Measurements from ENCODE around the gene C1GALT1C1L.

C1GALT1C1L gene

GRCh38 chr2:43676322-43677050 is at the start of gene C1GALT1C1L:
C1GALT1C1L (minus strand) TSS chr2:43676429; CDS start chr2:43676322, 107 bp downstream.
- TF ChIP-seq CTCF (IDR thresholded peaks at IDR 0.05) (no peak), ZFX (IDR thresholded peaks at IDR 0.05; ENCODE audit: borderline replicate concordance) (no peak)
- no peak within 1 kb of the TSS for H3K27ac ChIP-seq

GRCh38 chr2:43725711-43726246 is 49.5 kb upstream of the C1GALT1C1L start:
- no peak for TF ChIP-seq CTCF (IDR thresholded peaks at IDR 0.05)
- no peak for TF ChIP-seq ZFX (IDR thresholded peaks at IDR 0.05; ENCODE audit: borderline replicate concordance)
- no peak overlapping the region for H3K27ac ChIP-seq

- TF ChIP-seq ZFX (IDR thresholded peaks at IDR 0.05; ENCODE audit: borderline replicate concordance), result no peak
- TF ChIP-seq CTCF (IDR thresholded peaks at IDR 0.05), result no peak
- no peak overlapping the region for H3K27ac ChIP-seq
Observed at GRCh38 chr2:43724728-43725526, 48.7 kb upstream of the C1GALT1C1L start.

GRCh38 chr2:43718530-43719124 is 42.4 kb upstream of the C1GALT1C1L start:
- no peak overlapping the region for H3K27ac ChIP-seq
- TF ChIP-seq ZFX (IDR thresholded peaks at IDR 0.05; ENCODE audit: borderline replicate concordance) (no peak), CTCF (IDR thresholded peaks at IDR 0.05) (no peak)

- no peak overlapping the region for H3K27ac ChIP-seq
- no peak for TF ChIP-seq ZFX (IDR thresholded peaks at IDR 0.05; ENCODE audit: borderline replicate concordance)
- TF ChIP-seq CTCF (IDR thresholded peaks at IDR 0.05), result no peak
Observed at GRCh38 chr2:43717322-43717721, 41.1 kb upstream of the C1GALT1C1L start.

- H3K27ac ChIP-seq, result no peak overlapping the region
- TF ChIP-seq CTCF (IDR thresholded peaks at IDR 0.05) (no peak), ZFX (IDR thresholded peaks at IDR 0.05; ENCODE audit: borderline replicate concordance) (no peak)
Observed at GRCh38 chr2:43715300-43716098, 39.3 kb upstream of the C1GALT1C1L start.

All from 22Rv1 (cell line).